Measurements from ENCODE around the gene ADIG. TPM values are rescaled to one million over a fixed set of nuclear protein-coding genes. Genes with fewer than 3 reads are reported as not detected.

ADIG gene
- total RNA-seq, 4 donors from 2014 or later = not detected

DNA sequence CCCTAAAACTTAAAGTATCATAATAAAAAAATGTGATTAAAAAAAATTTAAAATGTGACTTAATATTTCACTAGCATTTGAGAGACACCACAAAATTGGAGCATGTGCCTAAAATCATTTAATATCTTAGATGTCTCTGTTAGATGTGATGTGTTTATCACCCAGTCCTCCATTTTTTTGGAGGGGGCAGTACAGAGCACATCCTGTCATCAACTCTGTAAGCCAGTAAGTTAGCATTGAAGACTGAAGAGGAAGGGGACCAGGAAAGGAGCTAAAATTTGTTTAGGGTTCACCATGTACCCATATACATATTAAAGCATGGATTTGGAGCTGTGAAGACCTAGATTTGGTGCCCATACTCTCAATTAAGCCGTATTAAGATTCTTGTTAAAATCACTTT is 30.7 kb upstream of the ADIG start:
- 94 to 100% methylated on average over 1 of the region's 1 CpG for WGBS, 2 donors
- peaks cover 3 to 100% (median 21%) of the 10 kb centered on the region in 3 donors for H3K36me3 ChIP-seq
- TF ChIP-seq, protein P1, sequence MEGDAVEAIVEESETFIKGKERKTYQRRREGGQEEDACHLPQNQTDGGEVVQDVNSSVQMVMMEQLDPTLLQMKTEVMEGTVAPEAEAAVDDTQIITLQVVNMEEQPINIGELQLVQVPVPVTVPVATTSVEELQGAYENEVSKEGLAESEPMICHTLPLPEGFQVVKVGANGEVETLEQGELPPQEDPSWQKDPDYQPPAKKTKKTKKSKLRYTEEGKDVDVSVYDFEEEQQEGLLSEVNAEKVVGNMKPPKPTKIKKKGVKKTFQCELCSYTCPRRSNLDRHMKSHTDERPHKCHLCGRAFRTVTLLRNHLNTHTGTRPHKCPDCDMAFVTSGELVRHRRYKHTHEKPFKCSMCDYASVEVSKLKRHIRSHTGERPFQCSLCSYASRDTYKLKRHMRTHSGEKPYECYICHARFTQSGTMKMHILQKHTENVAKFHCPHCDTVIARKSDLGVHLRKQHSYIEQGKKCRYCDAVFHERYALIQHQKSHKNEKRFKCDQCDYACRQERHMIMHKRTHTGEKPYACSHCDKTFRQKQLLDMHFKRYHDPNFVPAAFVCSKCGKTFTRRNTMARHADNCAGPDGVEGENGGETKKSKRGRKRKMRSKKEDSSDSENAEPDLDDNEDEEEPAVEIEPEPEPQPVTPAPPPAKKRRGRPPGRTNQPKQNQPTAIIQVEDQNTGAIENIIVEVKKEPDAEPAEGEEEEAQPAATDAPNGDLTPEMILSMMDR (IDR thresholded peaks at IDR 0.05) = no peak
- TF ChIP-seq EP300 (IDR thresholded peaks at IDR 0.05) = no peak
- no peak for TF ChIP-seq POLR2A (IDR thresholded peaks at IDR 0.05)
- no peak overlapping the region for H3K4me3 ChIP-seq
- H3K27me3 ChIP-seq = no peaks in the 10 kb centered on the region
- H3K9me3 ChIP-seq = no peaks in the 10 kb centered on the region
- DNase-seq (ENCODE audit: low spot score in 2 of 2) = no peak
- H3K27ac ChIP-seq = no peak overlapping the region
- H3K4me1 ChIP-seq = no peaks in the 10 kb centered on the region

DNA sequence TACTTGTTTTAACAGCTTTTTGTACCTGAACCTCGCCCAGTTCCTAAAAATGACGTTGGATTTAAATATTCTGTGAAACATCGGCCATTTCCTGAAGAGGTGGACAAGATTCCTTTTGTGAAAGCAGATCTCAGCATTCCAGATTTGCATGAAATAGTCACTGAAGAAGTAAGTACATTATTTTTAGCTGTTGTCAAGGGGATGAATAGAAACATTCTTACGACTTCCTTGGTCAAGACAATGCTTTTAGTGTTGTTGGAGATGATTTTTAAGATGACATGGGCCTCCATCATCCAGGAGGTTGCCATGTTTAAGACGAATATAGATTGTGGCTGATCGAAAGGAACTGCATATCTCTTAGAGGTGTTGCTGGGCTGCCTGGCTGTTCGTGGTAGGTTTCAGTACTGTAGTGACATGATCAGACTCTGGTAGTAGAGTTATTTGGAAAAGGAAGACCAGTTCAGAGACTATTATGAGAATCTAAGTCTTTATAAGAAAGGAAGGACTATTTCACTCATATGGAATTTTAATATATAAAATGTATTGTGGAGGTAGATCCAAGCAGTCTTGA is 29.9 kb upstream of the ADIG start:
- TF ChIP-seq EP300 (IDR thresholded peaks at IDR 0.05) = no peak
- TF ChIP-seq POLR2A (IDR thresholded peaks at IDR 0.05) = no peak
- TF ChIP-seq, protein P1 (IDR thresholded peaks at IDR 0.05) = no peak
- Histone ChIP-seq H3K9me3 (no peaks in the 10 kb centered on the region), H3K36me3 (peaks cover 3 to 100% (median 12%) of the 10 kb centered on the region in 3 donors), H3K4me3 (no peak overlapping the region), H3K27ac (no peak overlapping the region), H3K27me3 (no peaks in the 10 kb centered on the region), H3K4me1 (no peaks in the 10 kb centered on the region)
- 56 to 59% methylated on average over 7 of the region's 7 CpGs for WGBS, 2 donors
- no peak for DNase-seq (ENCODE audit: low spot score in 2 of 2)

DNA sequence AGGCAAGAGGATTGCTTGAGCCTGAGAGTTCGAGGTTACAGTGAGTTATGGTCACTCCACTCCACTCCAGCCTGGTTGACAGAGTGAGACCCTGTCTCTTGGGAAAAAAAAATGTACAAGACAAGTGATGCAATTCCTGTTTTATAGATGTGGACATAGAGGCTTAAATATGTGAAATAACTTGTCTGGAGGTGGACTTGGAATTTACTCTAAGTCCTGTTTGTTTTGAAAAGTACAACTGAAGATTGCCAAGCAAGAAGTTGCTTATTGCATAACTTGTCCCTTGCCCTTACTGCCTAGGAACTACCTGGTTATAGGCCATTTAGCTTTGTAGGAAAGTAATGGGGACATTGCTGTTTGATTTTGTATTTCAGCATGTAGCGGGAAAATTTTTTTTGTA is 26.0 kb upstream of the ADIG start:
- TF ChIP-seq POLR2A (IDR thresholded peaks at IDR 0.05) = no peak
- no peak for DNase-seq (ENCODE audit: low spot score in 2 of 2)
- H3K27me3 ChIP-seq = no peaks in the 10 kb centered on the region
- H3K9me3 ChIP-seq = no peaks in the 10 kb centered on the region
- no peak overlapping the region for H3K27ac ChIP-seq
- H3K36me3 ChIP-seq = peaks cover 3 to 99% (median 12%) of the 10 kb centered on the region in 3 donors
- no peak overlapping the region for H3K4me3 ChIP-seq
- H3K4me1 ChIP-seq = no peaks in the 10 kb centered on the region
- WGBS, 2 donors = 98% methylated on average over 2 of the region's 2 CpGs

DNA sequence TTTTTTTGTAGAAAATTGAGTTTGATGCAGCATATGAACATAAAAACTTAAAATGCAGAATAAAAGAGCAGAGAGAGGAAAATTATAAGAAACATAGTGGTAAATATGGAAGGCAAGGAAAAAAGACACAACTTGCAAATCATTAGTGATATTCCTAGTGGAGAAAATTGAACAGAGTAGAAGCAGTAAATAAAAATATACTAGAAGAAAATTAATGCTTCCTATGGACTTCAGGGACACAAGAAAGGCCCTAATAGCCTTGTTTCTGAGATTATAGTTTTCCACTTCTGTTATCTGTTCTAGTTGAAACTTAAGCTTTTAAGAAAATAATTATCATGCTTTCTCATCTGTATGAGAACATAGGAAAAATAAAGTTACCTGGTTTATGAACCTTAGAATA is 25.6 kb upstream of the ADIG start:
- H3K27ac ChIP-seq = no peak overlapping the region
- H3K36me3 ChIP-seq = peaks cover 3 to 99% (median 12%) of the 10 kb centered on the region in 3 donors
- no peaks in the 10 kb centered on the region for H3K4me1 ChIP-seq
- DNase-seq (ENCODE audit: low spot score in 2 of 2) = no peak
- no peak for TF ChIP-seq EP300 (IDR thresholded peaks at IDR 0.05)
- TF ChIP-seq, protein P1 (IDR thresholded peaks at IDR 0.05) = no peak
- TF ChIP-seq POLR2A (IDR thresholded peaks at IDR 0.05) = no peak
- no peak overlapping the region for H3K4me3 ChIP-seq
- no peaks in the 10 kb centered on the region for H3K9me3 ChIP-seq
- no peaks in the 10 kb centered on the region for H3K27me3 ChIP-seq

DNA sequence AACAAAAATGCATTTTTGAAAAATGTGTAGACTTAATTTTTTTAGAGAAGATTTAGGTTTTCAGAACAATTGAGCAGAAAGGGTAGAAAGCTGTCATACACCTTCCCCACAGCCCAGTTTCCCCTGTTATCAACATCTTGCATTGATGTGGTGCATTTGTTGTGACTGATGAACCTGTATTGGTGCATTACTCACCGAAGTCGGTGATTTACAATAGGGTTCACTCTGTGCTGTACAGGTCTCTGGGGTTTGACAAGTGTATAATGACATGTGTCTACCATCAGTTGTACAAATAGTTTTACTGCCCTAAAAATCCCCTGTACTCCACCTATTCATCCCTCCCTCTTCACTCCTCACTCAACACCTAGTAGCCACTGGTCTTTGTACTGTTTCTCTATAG is 23.8 kb upstream of the ADIG start:
- Histone ChIP-seq H3K9me3 (no peaks in the 10 kb centered on the region), H3K27ac (no peak overlapping the region), H3K4me1 (no peaks in the 10 kb centered on the region), H3K27me3 (no peaks in the 10 kb centered on the region), H3K36me3 (peaks cover 0 to 97% (median 11%) of the 10 kb centered on the region in 3 donors), H3K4me3 (no peak overlapping the region)
- 97 to 98% methylated on average over 2 of the region's 2 CpGs for WGBS, 2 donors
- DNase-seq (ENCODE audit: low spot score in 2 of 2) = no peak
- TF ChIP-seq, protein P1 (IDR thresholded peaks at IDR 0.05) = no peak
- TF ChIP-seq POLR2A (IDR thresholded peaks at IDR 0.05) (no peak), EP300 (IDR thresholded peaks at IDR 0.05) (no peak)
